ENCODE data around the gene LPP. TPM values are rescaled to one million over a fixed set of nuclear protein-coding genes. Genes with fewer than 3 reads are reported as not detected.

LPP gene
- total RNA-seq, 1 experiment from 2014 or later: 264 TPM

GRCh38 chr3:188505911-188506310, 352.0 kb downstream of the LPP start:
- Mint-ChIP-seq H3K27ac (ENCODE audit: unreplicated experiment) (no peak overlapping the region), H3K27me3 (ENCODE audit: unreplicated experiment) (no peaks in the 10 kb centered on the region), H3K4me3 (ENCODE audit: low read depth, unreplicated experiment) (no peak overlapping the region), H3K9me3 (ENCODE audit: low read depth, unreplicated experiment) (no peaks in the 10 kb centered on the region), H3K36me3 (ENCODE audit: insufficient read depth, unreplicated experiment) (no peaks in the 10 kb centered on the region), H3K4me1 (ENCODE audit: low read depth, unreplicated experiment) (peaks cover 15% of the 10 kb centered on the region)
- no peak for DNase-seq
- no peak for TF ChIP-seq CTCF (IDR thresholded peaks at IDR 0.05; ENCODE audit: unreplicated experiment)
- intact Hi-C loops (cut with micrococcal nuclease; ENCODE audit: unreplicated experiment): no loop called here
- BruUV-seq (replicated peaks): no TSS peak
- CTCF ChIA-PET: interaction anchor here (1.0 kb wide), 1 partner anchor 156 kb away, joined by 3 read pairs; no protein-coding TSS in a partner anchor

- no peaks in the 10 kb centered on the region for H3K36me3 Mint-ChIP-seq (ENCODE audit: insufficient read depth, unreplicated experiment)
- H3K27ac Mint-ChIP-seq (ENCODE audit: unreplicated experiment): no peak overlapping the region
- DNase-seq: no peak
- TF ChIP-seq CTCF (IDR thresholded peaks at IDR 0.05; ENCODE audit: unreplicated experiment): no peak
- H3K4me3 Mint-ChIP-seq (ENCODE audit: low read depth, unreplicated experiment): no peak overlapping the region
- no TSS peak for BruUV-seq (replicated peaks)
- intact Hi-C loops (cut with micrococcal nuclease; ENCODE audit: unreplicated experiment): no loop called here
- H3K9me3 Mint-ChIP-seq (ENCODE audit: low read depth, unreplicated experiment): no peaks in the 10 kb centered on the region
- no peaks in the 10 kb centered on the region for H3K27me3 Mint-ChIP-seq (ENCODE audit: unreplicated experiment)
- CTCF ChIA-PET: interaction anchor here (1.0 kb wide), 2 partner anchors 10 to 156 kb away, joined by 3 read pairs; no protein-coding TSS in a partner anchor
- H3K4me1 Mint-ChIP-seq (ENCODE audit: low read depth, unreplicated experiment): peaks cover 17% of the 10 kb centered on the region
Observed at GRCh38 chr3:188506446-188506845, 352.5 kb downstream of the LPP start.

GRCh38 chr3:188507244-188507720, 353.3 kb downstream of the LPP start:
- no peak for DNase-seq
- H3K27me3 Mint-ChIP-seq (ENCODE audit: unreplicated experiment): no peaks in the 10 kb centered on the region
- BruUV-seq (replicated peaks): no TSS peak

GRCh38 chr3:188508454-188508853, 354.5 kb downstream of the LPP start:
- H3K9me3 Mint-ChIP-seq (ENCODE audit: low read depth, unreplicated experiment): no peaks in the 10 kb centered on the region
- intact Hi-C loops (cut with micrococcal nuclease; ENCODE audit: unreplicated experiment): no loop called here
- peaks cover 17% of the 10 kb centered on the region for H3K4me1 Mint-ChIP-seq (ENCODE audit: low read depth, unreplicated experiment)
- H3K4me3 Mint-ChIP-seq (ENCODE audit: low read depth, unreplicated experiment): no peak overlapping the region
- DNase-seq: no peak
- H3K36me3 Mint-ChIP-seq (ENCODE audit: insufficient read depth, unreplicated experiment): no peaks in the 10 kb centered on the region
- no peak overlapping the region for H3K27ac Mint-ChIP-seq (ENCODE audit: unreplicated experiment)
- CTCF ChIA-PET: no interaction called here
- no peak for TF ChIP-seq CTCF (IDR thresholded peaks at IDR 0.05; ENCODE audit: unreplicated experiment)
- H3K27me3 Mint-ChIP-seq (ENCODE audit: unreplicated experiment): no peaks in the 10 kb centered on the region
- no TSS peak for BruUV-seq (replicated peaks)

More at GRCh38 chr3:188507244-188507720, 353.3 kb downstream of the LPP start:
- Mint-ChIP-seq H3K9me3 (ENCODE audit: low read depth, unreplicated experiment) (no peaks in the 10 kb centered on the region), H3K27ac (ENCODE audit: unreplicated experiment) (no peak overlapping the region), H3K36me3 (ENCODE audit: insufficient read depth, unreplicated experiment) (no peaks in the 10 kb centered on the region), H3K4me1 (ENCODE audit: low read depth, unreplicated experiment) (peaks cover 17% of the 10 kb centered on the region), H3K4me3 (ENCODE audit: low read depth, unreplicated experiment) (no peak overlapping the region)
- no peak for TF ChIP-seq CTCF (IDR thresholded peaks at IDR 0.05; ENCODE audit: unreplicated experiment)
- CTCF ChIA-PET: interaction anchor here (1.0 to 1.1 kb wide), 2 partner anchors 10 to 135 kb away, joined by 3 read pairs; no protein-coding TSS in a partner anchor
- intact Hi-C loops (cut with micrococcal nuclease; ENCODE audit: unreplicated experiment): no loop called here
